GM12872 (cell line): ENCODE data around the gene VAV2.

Experiments
- CTCF ChIP-seq: IDR thresholded peaks from 3 replicates; pipeline ENCODE4 v1.5.1; 2011; ENCODE audit warnings: low read depth, mild to moderate bottlenecking, low read length, moderate library complexity; ENCODE audit not compliant: insufficient read depth

Gene VAV2

GRCh38 chr9:133986061-133986460 lies 6.1 kb downstream of the VAV2 start:
- no peak for TF ChIP-seq CTCF

- TF ChIP-seq CTCF, result no peak
Observed at GRCh38 chr9:133982971-133983720, 9.0 kb downstream of the VAV2 start.

GRCh38 chr9:133981958-133982681 lies 10.0 kb downstream of the VAV2 start:
- TF ChIP-seq CTCF, result no peak

GRCh38 chr9:133981589-133981957 lies 10.6 kb downstream of the VAV2 start:
- no peak for TF ChIP-seq CTCF

GRCh38 chr9:133980864-133981588 lies 11.1 kb downstream of the VAV2 start:
- no peak for TF ChIP-seq CTCF

- no peak for TF ChIP-seq CTCF
Observed at GRCh38 chr9:133979921-133980863, 11.9 kb downstream of the VAV2 start.
